GM12878 (cell line): Measurements from ENCODE around the gene LEUTX.
"Not testable (repeated sequence)": the region's sequence is repeated elsewhere in the genome, so short reads cannot be mapped to it uniquely, and the experiment has no call there.

ENCODE experiments used
- CHD4 ChIP-seq: fragments of 200-600 bp; sonication (generic); IDR thresholded peaks from 2 replicates; pipeline ENCODE4 v1.6.1; 2016; ENCODE audit warnings: mild to moderate bottlenecking
- GATAD2B ChIP-seq: fragments of 450-650 bp; conservative IDR thresholded peaks from 2 replicates; pipeline ENCODE4 v1.6.1; 2017; ENCODE audit warnings: low read depth, mild to moderate bottlenecking, moderate library complexity
- HDAC6 ChIP-seq: fragments of 200-600 bp; sonication (generic); IDR thresholded peaks from one replicate; pipeline ENCODE4 v1.8.0; 2017; ENCODE audit warnings: antibody characterized with exemption; ENCODE audit not compliant: unreplicated experiment
- JUNB ChIP-seq: IDR thresholded peaks from 2 replicates; pipeline ENCODE4 v1.6.1; 2016; ENCODE audit warnings: antibody characterized with exemption, mild to moderate bottlenecking
- KDM1A ChIP-seq: fragments of 200-600 bp; sonication (generic); IDR thresholded peaks from 2 replicates; pipeline ENCODE4 v1.6.1; 2016; ENCODE audit warnings: borderline replicate concordance
- NFXL1 ChIP-seq: fragments of 450-650 bp; IDR thresholded peaks from 2 replicates; pipeline ENCODE4 v1.6.1; 2017; ENCODE audit warnings: antibody characterized with exemption, mild to moderate bottlenecking, borderline replicate concordance
- POLR2A ChIP-seq: IDR thresholded peaks from 2 replicates; pipeline ENCODE4 v1.6.1; 2011; ENCODE audit warnings: low read depth, mild to moderate bottlenecking, low read length
- SMC3 ChIP-seq: IDR thresholded peaks from 2 replicates; pipeline ENCODE4 v1.6.1; 2011; ENCODE audit warnings: low read length, improper control_type of control experiment, borderline replicate concordance
- SRF ChIP-seq, 2 experiments: IDR thresholded peaks; 2 replicates each; pipeline ENCODE4 v1.6.1; 2011; ENCODE audit warnings: low read depth in 2 of 2, low read length in 2 of 2, mild to moderate bottlenecking in 1 of 2, moderate library complexity in 1 of 2
- TAF1 ChIP-seq: IDR thresholded peaks from 2 replicates; pipeline ENCODE4 v1.6.1; 2011; ENCODE audit warnings: mild to moderate bottlenecking, low read depth, low read length, borderline replicate concordance
- TF ChIP-seq, protein P1 (sequence below), 3 experiments: IDR thresholded peaks in 2 of 3; conservative IDR thresholded peaks in 1 of 3; 2 replicates each; pipeline ENCODE4 v1.5.1; 2011; ENCODE audit warnings: low read depth in 3 of 3, low read length in 3 of 3, mild to moderate bottlenecking in 3 of 3, control low read depth in 2 of 3, moderate library complexity in 2 of 3, inconsistent platforms in 1 of 3, mixed read lengths in 1 of 3; ENCODE audit not compliant: control insufficient read depth in 2 of 3, insufficient read depth in 1 of 3; ENCODE audit errors: extremely low read depth in 1 of 3
- TF ChIP-seq, protein P2 (sequence below): IDR thresholded peaks from 2 replicates; pipeline ENCODE4 v1.6.1; 2012; ENCODE audit warnings: improper control_type of control experiment, low read depth, low read length; ENCODE audit not compliant: insufficient replicate concordance
- TF ChIP-seq, protein P3 (sequence below): IDR thresholded peaks from 2 replicates; pipeline ENCODE4 v1.6.1; 2012; ENCODE audit warnings: mild to moderate bottlenecking, low read depth, low read length
- TF ChIP-seq, protein P4 (sequence below): IDR thresholded peaks from 2 replicates; pipeline ENCODE4 v1.6.1; 2011; ENCODE audit warnings: borderline replicate concordance, low read depth, mild to moderate bottlenecking, moderate library complexity, mixed read lengths, low read length; ENCODE audit not compliant: insufficient read depth; ENCODE audit errors: extremely low read length

DNA sequence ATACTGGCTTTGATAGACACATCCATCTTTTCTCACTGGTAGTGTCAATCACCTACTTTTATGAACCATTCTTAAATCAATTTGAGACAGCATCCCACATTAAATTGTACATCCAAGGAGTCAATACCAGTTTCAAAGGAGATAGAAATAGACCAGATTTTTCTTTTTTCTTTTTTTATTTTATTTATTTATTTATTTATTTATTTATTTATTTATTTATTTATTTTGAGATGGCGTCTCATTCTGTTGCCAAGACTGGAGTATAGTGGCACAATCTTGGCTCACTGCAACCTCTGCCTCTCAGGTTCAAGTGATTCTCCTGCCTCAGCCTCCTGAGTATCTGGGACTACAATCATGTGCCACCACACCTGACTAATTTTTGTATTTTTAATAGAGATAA, 16.8 kb upstream of the LEUTX start:
- TF ChIP-seq, protein P1, sequence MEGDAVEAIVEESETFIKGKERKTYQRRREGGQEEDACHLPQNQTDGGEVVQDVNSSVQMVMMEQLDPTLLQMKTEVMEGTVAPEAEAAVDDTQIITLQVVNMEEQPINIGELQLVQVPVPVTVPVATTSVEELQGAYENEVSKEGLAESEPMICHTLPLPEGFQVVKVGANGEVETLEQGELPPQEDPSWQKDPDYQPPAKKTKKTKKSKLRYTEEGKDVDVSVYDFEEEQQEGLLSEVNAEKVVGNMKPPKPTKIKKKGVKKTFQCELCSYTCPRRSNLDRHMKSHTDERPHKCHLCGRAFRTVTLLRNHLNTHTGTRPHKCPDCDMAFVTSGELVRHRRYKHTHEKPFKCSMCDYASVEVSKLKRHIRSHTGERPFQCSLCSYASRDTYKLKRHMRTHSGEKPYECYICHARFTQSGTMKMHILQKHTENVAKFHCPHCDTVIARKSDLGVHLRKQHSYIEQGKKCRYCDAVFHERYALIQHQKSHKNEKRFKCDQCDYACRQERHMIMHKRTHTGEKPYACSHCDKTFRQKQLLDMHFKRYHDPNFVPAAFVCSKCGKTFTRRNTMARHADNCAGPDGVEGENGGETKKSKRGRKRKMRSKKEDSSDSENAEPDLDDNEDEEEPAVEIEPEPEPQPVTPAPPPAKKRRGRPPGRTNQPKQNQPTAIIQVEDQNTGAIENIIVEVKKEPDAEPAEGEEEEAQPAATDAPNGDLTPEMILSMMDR (IDR thresholded peaks at IDR 0.05 in 2 of 3, conservative IDR thresholded peaks at IDR 0.05 in 1 of 3; ENCODE audit: control insufficient read depth in 2 of 3, extremely low read depth in 1 of 3, insufficient read depth in 1 of 3, low read depth in 3 of 3, low read length in 3 of 3), result not testable (repeated sequence)
- TF ChIP-seq, protein P2, sequence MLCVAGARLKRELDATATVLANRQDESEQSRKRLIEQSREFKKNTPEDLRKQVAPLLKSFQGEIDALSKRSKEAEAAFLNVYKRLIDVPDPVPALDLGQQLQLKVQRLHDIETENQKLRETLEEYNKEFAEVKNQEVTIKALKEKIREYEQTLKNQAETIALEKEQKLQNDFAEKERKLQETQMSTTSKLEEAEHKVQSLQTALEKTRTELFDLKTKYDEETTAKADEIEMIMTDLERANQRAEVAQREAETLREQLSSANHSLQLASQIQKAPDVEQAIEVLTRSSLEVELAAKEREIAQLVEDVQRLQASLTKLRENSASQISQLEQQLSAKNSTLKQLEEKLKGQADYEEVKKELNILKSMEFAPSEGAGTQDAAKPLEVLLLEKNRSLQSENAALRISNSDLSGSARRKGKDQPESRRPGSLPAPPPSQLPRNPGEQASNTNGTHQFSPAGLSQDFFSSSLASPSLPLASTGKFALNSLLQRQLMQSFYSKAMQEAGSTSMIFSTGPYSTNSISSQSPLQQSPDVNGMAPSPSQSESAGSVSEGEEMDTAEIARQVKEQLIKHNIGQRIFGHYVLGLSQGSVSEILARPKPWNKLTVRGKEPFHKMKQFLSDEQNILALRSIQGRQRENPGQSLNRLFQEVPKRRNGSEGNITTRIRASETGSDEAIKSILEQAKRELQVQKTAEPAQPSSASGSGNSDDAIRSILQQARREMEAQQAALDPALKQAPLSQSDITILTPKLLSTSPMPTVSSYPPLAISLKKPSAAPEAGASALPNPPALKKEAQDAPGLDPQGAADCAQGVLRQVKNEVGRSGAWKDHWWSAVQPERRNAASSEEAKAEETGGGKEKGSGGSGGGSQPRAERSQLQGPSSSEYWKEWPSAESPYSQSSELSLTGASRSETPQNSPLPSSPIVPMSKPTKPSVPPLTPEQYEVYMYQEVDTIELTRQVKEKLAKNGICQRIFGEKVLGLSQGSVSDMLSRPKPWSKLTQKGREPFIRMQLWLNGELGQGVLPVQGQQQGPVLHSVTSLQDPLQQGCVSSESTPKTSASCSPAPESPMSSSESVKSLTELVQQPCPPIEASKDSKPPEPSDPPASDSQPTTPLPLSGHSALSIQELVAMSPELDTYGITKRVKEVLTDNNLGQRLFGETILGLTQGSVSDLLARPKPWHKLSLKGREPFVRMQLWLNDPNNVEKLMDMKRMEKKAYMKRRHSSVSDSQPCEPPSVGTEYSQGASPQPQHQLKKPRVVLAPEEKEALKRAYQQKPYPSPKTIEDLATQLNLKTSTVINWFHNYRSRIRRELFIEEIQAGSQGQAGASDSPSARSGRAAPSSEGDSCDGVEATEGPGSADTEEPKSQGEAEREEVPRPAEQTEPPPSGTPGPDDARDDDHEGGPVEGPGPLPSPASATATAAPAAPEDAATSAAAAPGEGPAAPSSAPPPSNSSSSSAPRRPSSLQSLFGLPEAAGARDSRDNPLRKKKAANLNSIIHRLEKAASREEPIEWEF, result not testable (repeated sequence)
- TF ChIP-seq HDAC6; KDM1A; NFXL1; SMC3; JUNB; SRF (IDR thresholded peaks at IDR 0.05; ENCODE audit: low read depth in 2 of 2, low read length in 2 of 2); CHD4; GATAD2B; POLR2A; TAF1: not testable (repeated sequence)
- TF ChIP-seq, protein P3, sequence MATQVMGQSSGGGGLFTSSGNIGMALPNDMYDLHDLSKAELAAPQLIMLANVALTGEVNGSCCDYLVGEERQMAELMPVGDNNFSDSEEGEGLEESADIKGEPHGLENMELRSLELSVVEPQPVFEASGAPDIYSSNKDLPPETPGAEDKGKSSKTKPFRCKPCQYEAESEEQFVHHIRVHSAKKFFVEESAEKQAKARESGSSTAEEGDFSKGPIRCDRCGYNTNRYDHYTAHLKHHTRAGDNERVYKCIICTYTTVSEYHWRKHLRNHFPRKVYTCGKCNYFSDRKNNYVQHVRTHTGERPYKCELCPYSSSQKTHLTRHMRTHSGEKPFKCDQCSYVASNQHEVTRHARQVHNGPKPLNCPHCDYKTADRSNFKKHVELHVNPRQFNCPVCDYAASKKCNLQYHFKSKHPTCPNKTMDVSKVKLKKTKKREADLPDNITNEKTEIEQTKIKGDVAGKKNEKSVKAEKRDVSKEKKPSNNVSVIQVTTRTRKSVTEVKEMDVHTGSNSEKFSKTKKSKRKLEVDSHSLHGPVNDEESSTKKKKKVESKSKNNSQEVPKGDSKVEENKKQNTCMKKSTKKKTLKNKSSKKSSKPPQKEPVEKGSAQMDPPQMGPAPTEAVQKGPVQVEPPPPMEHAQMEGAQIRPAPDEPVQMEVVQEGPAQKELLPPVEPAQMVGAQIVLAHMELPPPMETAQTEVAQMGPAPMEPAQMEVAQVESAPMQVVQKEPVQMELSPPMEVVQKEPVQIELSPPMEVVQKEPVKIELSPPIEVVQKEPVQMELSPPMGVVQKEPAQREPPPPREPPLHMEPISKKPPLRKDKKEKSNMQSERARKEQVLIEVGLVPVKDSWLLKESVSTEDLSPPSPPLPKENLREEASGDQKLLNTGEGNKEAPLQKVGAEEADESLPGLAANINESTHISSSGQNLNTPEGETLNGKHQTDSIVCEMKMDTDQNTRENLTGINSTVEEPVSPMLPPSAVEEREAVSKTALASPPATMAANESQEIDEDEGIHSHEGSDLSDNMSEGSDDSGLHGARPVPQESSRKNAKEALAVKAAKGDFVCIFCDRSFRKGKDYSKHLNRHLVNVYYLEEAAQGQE, result not testable (repeated sequence)
- TF ChIP-seq, protein P4, sequence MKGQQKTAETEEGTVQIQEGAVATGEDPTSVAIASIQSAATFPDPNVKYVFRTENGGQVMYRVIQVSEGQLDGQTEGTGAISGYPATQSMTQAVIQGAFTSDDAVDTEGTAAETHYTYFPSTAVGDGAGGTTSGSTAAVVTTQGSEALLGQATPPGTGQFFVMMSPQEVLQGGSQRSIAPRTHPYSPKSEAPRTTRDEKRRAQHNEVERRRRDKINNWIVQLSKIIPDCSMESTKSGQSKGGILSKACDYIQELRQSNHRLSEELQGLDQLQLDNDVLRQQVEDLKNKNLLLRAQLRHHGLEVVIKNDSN, result not testable (repeated sequence)
